ENCODE data around the gene IGF1R.

The IGF1R gene

DNA sequence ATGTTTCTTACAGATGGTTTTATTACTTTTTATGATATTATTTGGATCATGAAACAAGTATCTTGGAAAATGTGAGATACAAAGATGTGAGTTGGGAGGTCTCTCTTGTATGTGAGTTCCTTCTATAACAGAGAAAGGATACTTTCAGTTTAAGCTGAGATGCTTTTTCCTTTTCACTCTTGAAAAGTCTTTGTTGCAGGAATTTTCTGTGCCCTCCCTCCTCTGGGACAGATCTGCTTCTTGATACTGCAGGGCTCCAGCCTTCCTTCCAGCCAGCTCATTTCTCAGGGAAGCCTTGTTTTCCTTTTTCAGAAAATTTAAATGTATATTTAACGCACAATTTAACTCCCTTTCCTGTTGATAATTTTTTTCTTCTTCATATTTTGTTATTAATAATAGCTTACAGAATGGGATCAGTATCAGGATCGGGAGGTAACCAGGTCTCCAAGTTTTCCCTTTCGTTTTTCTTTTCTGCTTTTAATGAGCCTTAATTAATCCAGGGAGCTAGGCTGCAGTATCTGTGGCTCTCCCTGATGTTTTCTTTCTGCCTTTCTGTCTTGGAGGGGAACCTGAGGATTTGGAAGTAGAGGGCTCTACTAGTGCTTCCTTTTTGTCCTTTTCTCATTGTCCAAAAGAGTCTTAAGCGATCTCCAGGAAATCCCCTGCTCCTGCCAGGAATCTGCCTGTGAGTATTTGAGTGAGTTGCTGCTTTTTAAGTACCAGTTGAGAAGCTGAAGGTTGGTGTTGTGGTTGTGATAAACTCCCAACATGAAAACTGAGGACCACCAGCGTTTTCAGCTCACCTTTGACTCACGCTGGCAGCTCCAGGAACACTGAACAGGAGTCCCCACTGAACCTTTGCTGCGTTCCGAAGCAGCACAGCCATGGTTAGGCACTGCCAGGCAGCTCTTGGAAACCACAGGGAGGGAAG lies 105.7 kb downstream of the IGF1R start:
- no peak for DNase-seq

GRCh38 chr15:98754657-98755022 lies 106.3 kb downstream of the IGF1R start:
- no peak for DNase-seq

- DNase-seq = no peak
These were observed 106.8 kb downstream of the IGF1R start for GRCh38 chr15:98755138-98755537.

DNA sequence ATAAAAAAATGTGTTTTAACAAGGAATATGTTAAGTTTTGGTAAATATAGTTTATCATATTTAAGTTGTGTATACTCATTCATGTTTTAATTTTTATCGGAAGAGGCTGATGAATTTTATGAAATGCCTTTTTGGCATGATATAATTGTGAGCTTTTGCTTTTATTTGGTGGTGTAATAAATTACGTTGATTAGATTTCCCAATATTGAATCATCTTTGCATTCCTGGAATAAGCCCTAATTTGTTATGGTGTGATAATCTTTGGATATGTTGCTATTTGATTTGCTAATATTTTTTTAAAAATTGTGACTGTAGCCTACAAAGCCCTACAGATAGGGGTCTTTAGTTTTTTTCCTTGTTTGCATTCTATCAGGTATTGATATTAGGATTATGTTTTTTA lies 107.4 kb downstream of the IGF1R start:
- DNase-seq = no peak

- DNase-seq = no peak
These were observed 109.9 kb downstream of the IGF1R start for GRCh38 chr15:98758224-98758623.

GRCh38 chr15:98759277-98759676 lies 110.9 kb downstream of the IGF1R start:
- no peak for DNase-seq

GRCh38 chr15:98760112-98760826 lies 111.9 kb downstream of the IGF1R start:
- DNase-seq = no peak

DNA sequence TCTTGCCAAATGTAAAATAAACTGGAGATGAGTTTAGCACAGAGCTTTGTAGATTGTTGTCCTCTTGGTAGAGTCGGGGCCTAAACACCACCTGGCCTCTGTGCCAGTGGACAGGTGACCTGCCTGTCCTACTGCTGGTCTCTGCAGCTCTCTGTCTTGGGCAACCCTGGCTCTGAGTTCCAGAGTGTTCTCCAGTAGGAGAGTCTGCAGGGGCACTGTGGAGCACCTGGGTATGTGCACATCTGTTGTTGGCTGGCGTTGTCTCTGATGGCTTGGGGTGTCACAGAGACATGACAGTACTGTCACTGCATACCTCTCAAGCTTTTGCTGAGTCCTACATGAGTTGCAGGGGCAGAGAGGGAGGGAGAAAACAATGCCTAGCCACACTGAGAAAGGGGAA lies 112.6 kb downstream of the IGF1R start:
- DNase-seq = no peak

DNA sequence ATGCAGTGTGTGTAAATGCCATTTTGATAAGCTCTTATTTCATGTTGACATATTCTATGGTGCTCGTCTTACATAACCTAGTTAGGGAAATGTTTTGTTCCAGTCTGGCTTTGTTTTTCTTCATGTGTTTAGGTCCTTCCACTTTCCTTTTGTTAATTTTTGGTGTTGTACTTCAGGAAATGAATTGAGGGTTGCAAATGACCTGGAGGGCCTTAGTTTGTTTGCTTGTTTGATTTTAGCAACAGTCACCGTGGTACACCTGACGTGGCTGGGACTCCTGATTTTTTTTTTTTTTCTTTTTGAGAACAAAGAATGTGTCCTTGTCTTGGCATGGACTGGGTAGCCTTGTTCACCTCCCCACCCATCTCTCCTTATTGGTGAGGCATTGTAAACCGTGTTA lies 114.8 kb downstream of the IGF1R start:
- DNase-seq = no peak

DNA sequence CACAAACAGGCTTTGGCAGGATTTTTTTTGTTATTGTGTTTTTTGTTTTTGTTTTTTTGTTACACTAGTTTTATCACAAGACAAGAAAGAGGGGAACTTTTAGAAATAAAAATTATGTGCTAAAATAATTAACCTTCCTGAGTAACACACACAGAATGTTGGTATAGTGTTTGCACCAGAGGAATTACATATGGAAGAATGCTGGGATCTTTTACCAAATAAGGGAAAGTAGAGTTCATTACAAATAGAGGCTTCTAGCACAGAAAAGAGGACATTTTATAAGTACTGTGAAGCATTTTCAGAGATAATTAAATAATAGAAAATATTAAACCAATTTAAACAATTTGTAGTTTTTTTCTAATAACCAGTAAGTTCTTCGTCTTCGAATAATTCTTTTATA lies 116.0 kb downstream of the IGF1R start:
- no peak for DNase-seq

DNA sequence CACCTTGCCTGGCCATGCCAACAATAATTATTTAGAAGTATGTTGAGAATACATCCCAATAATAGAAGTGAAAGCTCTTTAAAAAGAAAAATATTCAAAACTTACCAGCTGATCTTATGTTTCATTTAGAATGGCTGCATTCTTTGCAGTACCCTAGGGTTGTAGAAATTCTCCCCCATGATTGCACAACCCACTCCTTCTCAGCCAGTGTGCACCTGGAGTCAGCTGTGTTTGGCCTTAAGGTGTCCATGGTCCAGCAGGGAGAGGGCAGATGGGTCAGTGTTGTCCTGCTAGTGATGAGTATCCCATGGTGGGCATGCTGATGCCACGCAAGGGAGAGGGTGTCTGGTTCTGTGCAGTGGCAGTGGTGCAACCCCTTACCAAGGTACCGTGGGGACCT lies 117.3 kb downstream of the IGF1R start:
- DNase-seq = no peak

DNA sequence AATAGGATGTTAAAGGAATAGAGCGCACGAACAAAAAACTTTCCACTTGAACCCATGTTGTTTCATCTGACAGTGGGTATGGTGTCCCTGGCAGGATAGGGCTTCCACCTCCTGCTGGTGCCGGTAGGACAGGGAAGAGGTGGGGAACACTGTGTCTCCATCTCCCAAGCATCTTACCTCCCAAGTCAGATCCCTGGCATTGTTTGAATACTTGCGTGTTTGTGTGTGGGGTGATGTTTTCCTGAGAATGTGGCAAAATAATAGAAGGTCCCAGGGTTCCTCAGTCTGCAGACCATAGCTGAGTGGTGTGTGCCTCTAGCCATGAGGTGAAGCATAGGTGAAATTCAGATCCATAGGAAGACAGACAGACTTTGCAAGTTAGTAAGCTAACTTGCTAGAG lies 119.4 kb downstream of the IGF1R start:
- no peak for DNase-seq

DNA sequence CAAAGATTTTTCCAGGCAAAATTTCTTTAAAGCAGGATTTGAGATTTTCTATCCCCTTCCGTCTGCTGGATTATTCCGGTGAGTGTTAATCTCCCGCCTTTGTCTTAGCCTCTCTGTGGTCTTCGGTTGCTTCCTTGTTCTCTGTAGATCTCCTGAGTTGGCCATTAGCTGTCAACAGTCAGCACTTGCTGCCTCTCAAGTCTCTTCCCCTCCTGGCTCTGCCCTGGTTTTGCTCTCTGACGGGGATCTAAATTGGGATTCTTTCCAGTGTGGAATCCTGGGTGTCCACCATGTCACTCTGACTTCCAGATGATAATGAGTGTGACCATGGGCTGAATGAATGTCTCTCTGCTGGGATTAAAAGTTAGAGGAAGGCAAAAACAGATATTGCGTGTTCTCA lies 121.5 kb downstream of the IGF1R start:
- no peak for DNase-seq

DNA sequence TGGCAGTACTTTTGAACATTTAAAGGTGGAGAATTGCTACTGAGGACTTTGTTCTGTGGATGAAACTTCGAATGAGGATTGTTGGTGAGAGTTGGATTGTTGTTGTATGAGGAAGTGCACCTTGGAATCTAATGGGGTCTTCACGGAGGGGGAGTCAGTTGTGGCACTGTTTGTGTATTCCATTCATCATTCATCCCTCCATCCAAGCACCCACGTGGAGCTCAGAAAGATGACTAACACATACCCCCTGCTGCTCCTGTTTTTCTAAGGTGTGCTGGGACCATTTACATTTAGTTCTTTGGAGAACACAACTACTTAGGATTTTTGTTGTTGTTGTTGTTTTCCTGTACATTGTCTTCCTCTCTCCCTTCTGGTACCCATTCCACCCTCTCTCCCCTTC lies 122.6 kb downstream of the IGF1R start:
- DNase-seq = no peak

- DNase-seq = no peak
These were observed 123.2 kb downstream of the IGF1R start for GRCh38 chr15:98771541-98771940.

DNA sequence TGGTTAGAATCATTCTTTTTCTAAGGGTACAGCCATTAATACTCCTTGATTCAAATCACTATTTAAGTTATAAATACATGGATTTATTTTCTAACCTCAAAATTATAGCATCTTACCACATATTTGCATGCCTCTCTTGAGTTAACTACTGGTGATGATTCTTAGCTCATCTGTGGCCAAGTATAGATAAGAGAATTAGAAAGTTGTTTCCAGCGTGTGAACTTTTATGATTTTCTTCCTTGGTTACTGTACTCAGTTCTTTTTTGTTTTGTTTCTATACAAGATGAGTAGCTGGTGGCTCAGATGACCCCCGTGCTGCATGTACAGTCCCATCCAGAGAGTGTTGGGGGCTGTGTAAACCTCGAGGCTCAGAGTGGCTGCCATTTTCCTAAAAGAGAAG lies 124.6 kb downstream of the IGF1R start:
- DNase-seq = no peak

- DNase-seq = no peak
These were observed 125.3 kb downstream of the IGF1R start for GRCh38 chr15:98773616-98774015.

- DNase-seq = no peak
These were observed 126.6 kb downstream of the IGF1R start for GRCh38 chr15:98774756-98775497.

GRCh38 chr15:98775498-98776230 lies 127.3 kb downstream of the IGF1R start:
- no peak for DNase-seq

GRCh38 chr15:98776607-98777281 lies 128.4 kb downstream of the IGF1R start:
- DNase-seq = no peak

- no peak for DNase-seq
These were observed 129.1 kb downstream of the IGF1R start for GRCh38 chr15:98777426-98777825.

- DNase-seq = no peak
These were observed 130.1 kb downstream of the IGF1R start for GRCh38 chr15:98778263-98778959.

Data from NCI-H1694 treated with DMSO at 0.1 percent for 48 hours (cell line).